Erythroblast (primary cell): ENCODE data around the gene NUDT22.

Experiments
- GATA1 ChIP-seq: IDR thresholded peaks from 2 replicates; pipeline ENCODE4 v1.6.1; 2011; ENCODE audit warnings: low read depth, mild to moderate bottlenecking, control low read depth, low read length, moderate library complexity
- POLR2A ChIP-seq: IDR thresholded peaks from 2 replicates; pipeline ENCODE4 v1.6.1; 2011; ENCODE audit warnings: mild to moderate bottlenecking, low read length

DNA sequence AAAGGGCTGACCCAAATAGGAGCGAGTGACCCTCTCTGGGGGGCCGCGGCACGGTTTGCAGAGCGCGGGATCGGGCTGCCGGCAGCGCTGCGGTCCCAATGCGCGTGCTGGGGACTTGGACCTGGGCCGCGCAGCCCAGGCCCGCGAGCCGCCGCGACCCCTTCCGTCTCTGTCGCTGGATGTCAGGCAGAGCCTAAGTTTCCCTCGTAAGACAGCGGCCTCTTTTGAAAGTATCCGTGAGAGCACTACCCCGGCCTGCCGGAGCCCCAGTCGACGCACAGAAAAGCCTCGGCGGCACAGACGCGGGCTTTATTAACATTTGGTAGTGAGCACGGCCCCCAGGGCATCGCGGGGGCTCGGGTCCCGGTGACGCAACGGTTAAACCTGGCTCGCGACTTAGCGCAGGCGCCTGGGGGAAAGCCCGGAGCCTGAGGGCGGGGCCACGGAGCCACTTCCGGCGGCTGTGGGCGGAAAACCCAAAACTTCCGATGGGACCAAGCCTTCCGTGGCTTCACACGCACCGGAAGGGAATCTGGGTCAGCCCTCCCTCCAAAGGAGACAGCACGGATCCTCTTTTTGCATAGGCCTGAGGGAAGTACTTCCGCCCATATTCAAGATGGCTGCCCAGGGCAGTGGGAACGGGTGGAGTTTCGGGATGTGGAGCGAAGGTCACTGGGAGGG, 43.6 kb downstream of the NUDT22 start:
- TF ChIP-seq POLR2A (peak; percentile 83), GATA1 (no peak)
